ENCODE results near the gene CELSR3. TPM values are rescaled to one million over a fixed set of nuclear protein-coding genes. Genes with fewer than 3 reads are reported as not detected.

The CELSR3 gene
- polyA plus RNA-seq, 1 experiment = 0.55 TPM

DNA sequence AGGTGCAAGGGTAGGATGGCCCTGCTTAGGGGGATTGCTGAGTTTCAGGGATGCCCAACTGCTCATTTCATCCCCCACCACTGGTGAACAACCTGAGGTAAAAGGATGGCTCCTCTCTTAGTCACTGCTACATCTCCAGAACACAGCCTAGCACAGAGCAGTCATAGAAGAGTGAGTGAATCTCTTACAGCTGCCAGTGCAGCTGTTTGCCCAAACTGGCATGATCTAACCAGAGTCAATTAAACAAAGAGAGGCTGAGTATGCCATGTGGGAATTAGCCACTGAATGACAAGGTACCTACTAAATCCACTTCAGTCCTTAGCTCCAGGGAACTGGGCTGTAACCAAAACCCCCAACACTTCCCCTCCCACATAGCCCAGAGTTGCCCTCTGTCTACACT, 29.9 kb upstream of the CELSR3 start:
- TF ChIP-seq, protein P1, sequence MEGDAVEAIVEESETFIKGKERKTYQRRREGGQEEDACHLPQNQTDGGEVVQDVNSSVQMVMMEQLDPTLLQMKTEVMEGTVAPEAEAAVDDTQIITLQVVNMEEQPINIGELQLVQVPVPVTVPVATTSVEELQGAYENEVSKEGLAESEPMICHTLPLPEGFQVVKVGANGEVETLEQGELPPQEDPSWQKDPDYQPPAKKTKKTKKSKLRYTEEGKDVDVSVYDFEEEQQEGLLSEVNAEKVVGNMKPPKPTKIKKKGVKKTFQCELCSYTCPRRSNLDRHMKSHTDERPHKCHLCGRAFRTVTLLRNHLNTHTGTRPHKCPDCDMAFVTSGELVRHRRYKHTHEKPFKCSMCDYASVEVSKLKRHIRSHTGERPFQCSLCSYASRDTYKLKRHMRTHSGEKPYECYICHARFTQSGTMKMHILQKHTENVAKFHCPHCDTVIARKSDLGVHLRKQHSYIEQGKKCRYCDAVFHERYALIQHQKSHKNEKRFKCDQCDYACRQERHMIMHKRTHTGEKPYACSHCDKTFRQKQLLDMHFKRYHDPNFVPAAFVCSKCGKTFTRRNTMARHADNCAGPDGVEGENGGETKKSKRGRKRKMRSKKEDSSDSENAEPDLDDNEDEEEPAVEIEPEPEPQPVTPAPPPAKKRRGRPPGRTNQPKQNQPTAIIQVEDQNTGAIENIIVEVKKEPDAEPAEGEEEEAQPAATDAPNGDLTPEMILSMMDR (IDR thresholded peaks at IDR 0.05; ENCODE audit: low read depth, low read length) = no peak
- Histone ChIP-seq H3K27me3 (ENCODE audit: control insufficient read depth, insufficient read depth, low read length) (no peaks in the 10 kb centered on the region), H3K9me3 (ENCODE audit: control insufficient read depth, insufficient read depth, low read length) (no peaks in the 10 kb centered on the region), H3K4me3 (ENCODE audit: low read depth, low read length) (no peak overlapping the region), H3K27ac (ENCODE audit: low read depth, low read length) (no peak overlapping the region)
- ChIA-PET POLR2A (interaction anchor here (0.6 kb wide), 1 partner anchor 28 kb away, joined by 7 read pairs; no protein-coding TSS in a partner anchor), CTCF (interaction anchor here (1.4 kb wide), 1 partner anchor 47 kb away, joined by 5 read pairs; no protein-coding TSS in a partner anchor)
- DNase-seq (ENCODE audit: low read depth, low spot score) = no peak

DNA sequence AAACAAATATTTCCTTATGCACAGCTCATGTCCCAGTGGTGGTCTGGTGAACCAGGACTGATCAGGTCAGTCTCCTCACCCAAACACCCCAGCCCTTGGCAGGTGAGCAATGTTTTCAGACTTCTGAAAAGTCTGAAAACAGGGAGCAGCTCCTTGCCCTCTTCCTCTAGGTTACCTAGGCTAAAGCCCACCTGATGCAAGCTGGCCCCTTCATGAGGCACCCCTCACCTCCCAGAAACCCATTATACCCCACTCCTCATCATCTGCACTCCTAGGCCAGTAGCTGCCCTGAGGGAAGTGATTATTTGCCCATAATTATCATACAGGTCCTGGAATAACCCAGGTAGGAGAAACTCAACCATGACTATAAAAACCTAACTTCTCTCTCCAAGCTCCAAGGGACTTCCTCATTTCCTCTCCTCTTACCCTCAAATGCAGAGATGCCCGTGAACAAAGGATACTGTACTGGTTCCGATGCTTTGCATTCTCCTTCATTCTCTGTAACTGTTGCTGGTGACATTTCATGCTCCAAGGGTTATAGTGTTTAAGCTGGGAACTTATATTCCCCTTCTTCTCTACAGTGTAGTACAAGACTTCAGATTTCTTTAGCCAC, 28.3 kb upstream of the CELSR3 start:
- H3K27ac ChIP-seq (ENCODE audit: low read depth, low read length) = no peak overlapping the region
- H3K27me3 ChIP-seq (ENCODE audit: control insufficient read depth, insufficient read depth, low read length) = no peaks in the 10 kb centered on the region
- ChIA-PET POLR2A (interaction anchor here (0.7 kb wide), 1 partner anchor 239 kb away, joined by 4 read pairs; no protein-coding TSS in a partner anchor), CTCF (interaction anchor here (1.2 kb wide), 1 partner anchor 255 kb away, joined by 3 read pairs; no protein-coding TSS in a partner anchor)
- DNase-seq (ENCODE audit: low read depth, low spot score) = no peak
- H3K4me3 ChIP-seq (ENCODE audit: low read depth, low read length) = no peak overlapping the region
- no peaks in the 10 kb centered on the region for H3K9me3 ChIP-seq (ENCODE audit: control insufficient read depth, insufficient read depth, low read length)
- TF ChIP-seq, protein P1 (IDR thresholded peaks at IDR 0.05; ENCODE audit: low read depth, low read length) = no peak

DNA sequence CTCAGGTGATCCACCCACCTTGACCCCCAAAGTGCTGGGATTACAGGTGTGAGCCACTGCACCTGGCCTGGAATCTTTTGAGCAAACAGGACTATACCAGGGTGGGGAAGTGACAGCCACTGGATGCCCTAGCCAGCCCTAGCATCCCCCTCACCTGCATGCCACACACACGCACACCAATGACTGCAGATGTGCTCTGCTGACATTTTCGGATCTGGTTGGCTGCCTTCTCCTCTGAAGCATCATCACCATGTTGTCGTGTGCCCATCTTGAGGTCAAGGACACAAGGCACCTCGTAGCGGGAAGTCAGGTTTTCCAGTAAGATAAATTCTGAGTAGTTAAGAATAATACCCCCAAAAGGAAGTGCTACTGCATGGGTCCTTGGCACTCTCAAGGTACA, 26.7 kb upstream of the CELSR3 start:
- Histone ChIP-seq H3K4me3 (ENCODE audit: low read depth, low read length) (no peak overlapping the region), H3K27me3 (ENCODE audit: control insufficient read depth, insufficient read depth, low read length) (no peaks in the 10 kb centered on the region), H3K27ac (ENCODE audit: low read depth, low read length) (no peak overlapping the region), H3K9me3 (ENCODE audit: control insufficient read depth, insufficient read depth, low read length) (no peaks in the 10 kb centered on the region)
- TF ChIP-seq, protein P1 (IDR thresholded peaks at IDR 0.05; ENCODE audit: low read depth, low read length) = no peak
- ChIA-PET CTCF (no interaction called here), POLR2A (no interaction called here)
- DNase-seq (ENCODE audit: low read depth, low spot score) = no peak

DNA sequence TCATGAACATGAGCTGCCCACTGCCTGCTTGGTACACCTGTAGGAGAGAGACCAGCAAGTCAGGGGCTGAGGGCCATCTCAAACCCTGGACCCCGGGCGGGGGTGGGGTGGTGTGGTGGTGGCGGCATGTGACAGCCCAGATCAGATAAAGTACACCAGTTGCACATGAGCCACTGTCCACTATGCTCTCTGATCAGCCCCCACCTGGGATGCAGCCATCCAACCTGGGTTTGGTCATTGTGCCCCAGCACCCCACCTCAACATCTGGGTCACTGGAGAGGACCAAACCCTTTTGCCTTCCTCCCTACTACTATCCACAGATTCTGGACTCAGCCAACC, 26.0 kb upstream of the CELSR3 start:
- Histone ChIP-seq H3K27ac (ENCODE audit: low read depth, low read length) (no peak overlapping the region), H3K27me3 (ENCODE audit: control insufficient read depth, insufficient read depth, low read length) (no peaks in the 10 kb centered on the region), H3K9me3 (ENCODE audit: control insufficient read depth, insufficient read depth, low read length) (no peaks in the 10 kb centered on the region), H3K4me3 (ENCODE audit: low read depth, low read length) (no peak overlapping the region)
- no peak for DNase-seq (ENCODE audit: low read depth, low spot score)
- POLR2A ChIA-PET = interaction anchor here (0.7 to 2.9 kb wide), 7 partner anchors 19 to 333 kb away, joined by 3 to 10 read pairs (median 3); partner anchors contain the start of genes CELSR3, IP6K2 and SLC26A6
- CTCF ChIA-PET = interaction anchor here (1.8 kb wide), 1 partner anchor 25 kb away, joined by 4 read pairs; the partner anchor contains the start of gene CELSR3
- TF ChIP-seq, protein P1 (IDR thresholded peaks at IDR 0.05; ENCODE audit: low read depth, low read length) = no peak

DNA sequence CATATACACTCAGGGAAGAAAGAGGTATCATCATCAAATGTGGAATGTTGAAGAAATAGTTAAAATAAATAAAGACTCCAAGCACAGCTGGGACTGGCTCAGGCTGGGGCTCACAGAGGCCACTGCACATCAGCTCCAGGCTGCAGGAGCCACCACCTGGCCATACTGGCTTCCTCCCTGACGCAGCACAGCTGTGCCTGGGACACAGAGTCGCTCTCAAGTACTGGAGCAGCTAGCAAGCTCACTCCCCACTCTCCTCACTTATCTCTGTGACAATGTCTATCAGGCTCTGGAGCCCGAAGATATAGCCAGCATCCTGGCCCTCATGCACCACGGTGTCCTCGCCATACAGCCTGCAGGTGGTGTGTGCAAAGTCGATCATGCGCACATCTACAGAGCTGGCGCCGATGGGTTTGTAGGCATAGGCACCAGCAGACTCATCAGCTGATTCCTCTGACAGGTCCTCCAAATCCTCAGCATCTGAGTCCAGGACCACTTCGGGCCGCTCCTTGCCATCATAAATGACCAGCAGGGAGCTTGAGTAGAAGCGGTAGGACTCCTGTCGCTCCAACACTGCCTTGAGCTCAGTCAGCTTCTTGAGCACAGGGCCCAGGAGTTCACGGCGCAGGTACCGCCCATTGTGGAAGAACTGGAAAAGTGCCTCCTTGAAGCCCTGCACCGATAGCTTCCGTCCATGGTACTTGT, 25.5 kb upstream of the CELSR3 start:
- Histone ChIP-seq H3K27me3 (ENCODE audit: control insufficient read depth, insufficient read depth, low read length) (no peaks in the 10 kb centered on the region), H3K27ac (ENCODE audit: low read depth, low read length) (peak overlapping the region; percentile 70), H3K4me3 (ENCODE audit: low read depth, low read length) (no peak overlapping the region), H3K9me3 (ENCODE audit: control insufficient read depth, insufficient read depth, low read length) (no peaks in the 10 kb centered on the region)
- TF ChIP-seq, protein P1 (IDR thresholded peaks at IDR 0.05; ENCODE audit: low read depth, low read length) = no peak; the same call in 1 of the 2 replicates
- peak; percentile 75 for DNase-seq (ENCODE audit: low read depth, low spot score)
- ChIA-PET CTCF (interaction anchor here (1.8 kb wide), 1 partner anchor 25 kb away, joined by 4 read pairs; the partner anchor contains the start of gene CELSR3), POLR2A (interaction anchor here (0.7 to 2.9 kb wide), 8 partner anchors 18 to 333 kb away, joined by 3 to 10 read pairs (median 3); partner anchors contain the start of genes CELSR3, IP6K2 and SLC26A6)
